Tongue (tissue), 2 donors: ENCODE measurements around the gene GRIA1. TPM values are rescaled to one million over a fixed set of nuclear protein-coding genes. Genes with fewer than 3 reads are reported as not detected.
A peak's percentile ranks its signal among the peaks of the same experiment; 100 is the strongest.

Experiments used
- DNase-seq: peaks from one replicate; pipeline ENCODE4 v3.0.0-alpha.2; 2015
- total RNA-seq: library from RNA; depleted of rRNA; stranded (reverse); fragments of >200 nt; gene quantifications from one replicate; pipeline ENCODE4 v1.2.3, GENCODE V29; 2014

The GRIA1 gene
- total RNA-seq, 1 donor from 2014 or later, result 3.0 TPM

DNA sequence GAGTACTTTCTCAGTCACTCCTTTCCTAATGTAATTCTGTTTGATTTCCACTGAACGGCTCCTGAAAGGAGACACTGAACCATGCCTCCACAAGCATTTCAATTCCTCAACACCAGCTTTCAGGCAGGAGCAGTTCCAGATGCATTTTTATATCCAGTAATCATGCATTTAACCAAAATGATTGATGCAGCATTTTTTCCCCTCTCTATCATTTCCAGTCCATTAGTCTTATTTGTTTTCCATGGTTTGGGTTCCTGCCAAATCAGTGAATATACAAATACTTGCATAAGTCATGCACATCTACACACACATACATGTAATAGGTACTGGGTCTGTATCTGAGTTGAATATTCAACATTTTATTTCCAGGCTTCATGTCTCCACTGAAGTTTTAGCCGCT is 122.7 kb downstream of the GRIA1 start:
- DNase-seq, result no peak

DNA sequence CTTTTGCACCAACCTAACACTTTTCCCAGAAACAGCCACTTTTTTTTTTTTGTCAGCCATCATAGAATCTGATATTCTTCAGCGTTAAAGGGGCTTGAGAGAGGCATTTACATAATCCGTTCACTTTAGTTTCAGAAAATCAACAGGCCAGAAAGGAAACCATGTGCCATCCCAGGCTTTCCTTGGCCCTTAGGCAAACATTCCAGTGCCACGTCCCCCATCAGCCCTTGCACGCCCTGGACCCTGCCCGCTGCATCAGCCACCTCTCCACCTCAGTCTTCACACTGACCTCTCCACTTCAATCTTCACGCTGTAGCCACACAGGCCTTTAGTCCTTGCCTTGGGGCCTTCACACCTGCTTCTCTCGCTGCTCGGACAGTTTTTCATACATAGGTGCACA is 123.2 kb downstream of the GRIA1 start:
- no peak for DNase-seq

DNA sequence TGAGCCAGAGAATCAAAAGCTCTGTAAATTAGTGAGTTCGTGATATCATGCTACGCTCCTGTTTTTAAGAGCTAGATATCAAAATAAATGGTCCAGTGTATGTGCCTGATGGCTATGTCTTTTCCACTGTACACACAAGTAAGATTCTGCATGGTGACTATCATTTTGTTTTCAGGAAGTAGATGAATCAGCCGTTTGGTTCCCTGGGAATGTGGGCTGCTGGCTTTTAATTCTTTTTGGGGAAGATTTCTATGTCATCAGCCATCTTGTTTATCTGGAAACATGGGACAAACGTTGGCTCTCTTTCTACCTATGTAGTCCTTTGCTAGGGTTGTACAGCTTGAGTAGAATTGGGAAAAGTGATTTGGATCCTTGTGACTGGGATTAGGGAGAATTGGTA is 126.7 kb downstream of the GRIA1 start:
- DNase-seq, result no peak

- DNase-seq, result peak; percentile 7
Observed at GRCh38 chr5:153618307-153618706, 127.8 kb downstream of the GRIA1 start.

GRCh38 chr5:153618867-153619266 is 128.4 kb downstream of the GRIA1 start:
- DNase-seq, result no peak

DNA sequence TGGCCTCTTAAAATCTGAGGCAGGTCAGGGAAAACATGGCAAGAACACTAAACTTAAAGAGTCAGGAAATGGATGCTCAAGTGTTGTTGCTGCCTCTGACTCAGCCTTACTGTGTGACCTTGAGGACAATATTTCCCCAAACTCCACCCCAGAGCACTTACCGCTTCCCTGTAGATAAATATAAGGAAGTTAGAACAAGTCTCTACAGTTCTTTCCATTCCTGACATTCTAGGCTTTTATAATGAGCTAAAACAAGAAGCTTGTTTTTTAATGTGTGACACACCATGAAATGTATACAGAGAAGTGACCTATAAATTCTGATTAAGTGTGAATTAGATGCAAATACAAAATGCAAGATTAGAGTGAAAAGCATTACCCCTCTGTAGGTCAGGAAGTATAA is 129.3 kb downstream of the GRIA1 start:
- no peak for DNase-seq

- DNase-seq, result no peak
Observed at GRCh38 chr5:153623124-153623523, 132.7 kb downstream of the GRIA1 start.

- DNase-seq, result no peak
Observed at GRCh38 chr5:153623751-153624450, 133.4 kb downstream of the GRIA1 start.

- no peak for DNase-seq
Observed at GRCh38 chr5:153624451-153624765, 133.9 kb downstream of the GRIA1 start.

- no peak for DNase-seq
Observed at GRCh38 chr5:153625826-153626354, 135.4 kb downstream of the GRIA1 start.

DNA sequence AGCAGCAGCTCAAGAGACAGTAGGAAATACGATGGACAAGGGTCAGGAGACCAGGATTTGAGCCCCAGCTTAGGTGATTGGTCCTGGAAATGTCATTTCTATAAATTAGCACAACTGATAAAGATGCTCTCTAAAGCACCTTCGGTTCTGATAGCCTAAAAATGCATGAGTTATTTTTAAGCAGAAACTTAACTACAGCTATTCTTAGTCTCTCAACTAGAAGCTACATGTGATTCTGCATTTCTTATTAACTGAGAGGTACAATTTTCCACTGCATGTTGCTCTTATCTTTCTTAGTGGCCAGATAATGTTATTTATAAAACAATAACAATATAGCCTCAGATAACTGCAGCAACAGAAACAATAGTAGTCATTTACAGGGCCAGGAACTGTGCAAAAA is 136.4 kb downstream of the GRIA1 start:
- no peak for DNase-seq

DNA sequence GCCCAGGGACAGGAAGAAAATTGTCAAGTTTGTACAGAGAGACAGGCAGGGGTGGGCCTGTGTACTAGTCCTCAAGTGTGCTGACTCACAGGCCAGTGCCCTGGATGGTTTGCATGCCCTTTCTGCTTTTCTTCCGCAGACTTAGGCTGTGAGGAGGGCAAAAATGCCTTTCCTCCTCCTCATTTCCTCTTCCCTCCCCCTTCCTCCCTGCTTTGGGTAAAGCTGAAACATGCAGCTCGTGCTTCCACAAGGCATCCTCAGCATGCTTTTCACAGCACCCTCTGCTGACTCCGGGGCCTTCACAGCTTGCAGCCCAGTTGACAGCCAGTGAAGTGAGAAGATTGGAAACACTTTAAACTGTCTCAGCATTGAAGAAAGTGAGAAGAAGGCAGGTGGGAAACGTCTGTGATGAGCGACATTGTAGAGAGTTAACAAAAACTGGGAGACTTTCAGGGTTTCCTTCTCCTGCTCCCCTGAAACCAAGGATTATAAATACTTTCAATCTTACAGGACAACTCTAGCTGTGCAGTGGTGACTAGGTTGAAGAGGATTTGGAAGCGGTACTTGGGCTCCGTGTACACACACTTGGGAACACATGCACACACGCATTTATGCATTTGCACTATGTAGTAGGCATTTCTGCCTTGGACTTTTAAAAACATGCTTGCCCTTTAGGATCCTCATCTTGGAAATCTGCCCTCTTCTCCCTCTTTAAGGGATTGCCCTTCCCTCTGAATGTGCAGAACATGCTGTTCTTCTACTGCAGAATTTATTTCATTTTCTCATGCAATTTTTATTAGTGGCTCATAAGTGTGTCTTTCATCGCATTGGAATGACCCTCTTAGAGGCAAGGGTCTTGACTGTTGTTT is 138.8 kb downstream of the GRIA1 start:
- DNase-seq, result no peak

DNA sequence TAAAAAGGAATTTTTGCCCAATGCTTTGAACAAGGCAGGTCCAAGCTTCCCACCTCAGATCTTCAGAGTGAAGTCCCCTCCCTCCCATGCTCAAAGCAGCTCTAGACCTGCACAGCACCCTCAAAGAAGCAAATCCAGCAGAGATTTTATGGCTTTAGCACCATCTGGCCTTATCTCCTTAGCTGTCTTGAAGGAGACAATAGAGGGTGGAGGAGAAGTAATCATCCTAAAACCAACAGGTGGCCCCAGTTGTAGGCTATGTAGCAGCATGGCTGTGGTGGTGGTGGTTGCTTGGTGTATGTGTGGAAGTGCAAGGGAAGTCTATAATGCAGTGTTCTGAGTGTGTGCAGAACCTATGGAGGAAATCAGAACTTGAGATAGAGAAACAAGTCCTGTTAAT is 140.1 kb downstream of the GRIA1 start:
- no peak for DNase-seq

- no peak for DNase-seq
Observed at GRCh38 chr5:153632748-153633290, 142.3 kb downstream of the GRIA1 start.

DNA sequence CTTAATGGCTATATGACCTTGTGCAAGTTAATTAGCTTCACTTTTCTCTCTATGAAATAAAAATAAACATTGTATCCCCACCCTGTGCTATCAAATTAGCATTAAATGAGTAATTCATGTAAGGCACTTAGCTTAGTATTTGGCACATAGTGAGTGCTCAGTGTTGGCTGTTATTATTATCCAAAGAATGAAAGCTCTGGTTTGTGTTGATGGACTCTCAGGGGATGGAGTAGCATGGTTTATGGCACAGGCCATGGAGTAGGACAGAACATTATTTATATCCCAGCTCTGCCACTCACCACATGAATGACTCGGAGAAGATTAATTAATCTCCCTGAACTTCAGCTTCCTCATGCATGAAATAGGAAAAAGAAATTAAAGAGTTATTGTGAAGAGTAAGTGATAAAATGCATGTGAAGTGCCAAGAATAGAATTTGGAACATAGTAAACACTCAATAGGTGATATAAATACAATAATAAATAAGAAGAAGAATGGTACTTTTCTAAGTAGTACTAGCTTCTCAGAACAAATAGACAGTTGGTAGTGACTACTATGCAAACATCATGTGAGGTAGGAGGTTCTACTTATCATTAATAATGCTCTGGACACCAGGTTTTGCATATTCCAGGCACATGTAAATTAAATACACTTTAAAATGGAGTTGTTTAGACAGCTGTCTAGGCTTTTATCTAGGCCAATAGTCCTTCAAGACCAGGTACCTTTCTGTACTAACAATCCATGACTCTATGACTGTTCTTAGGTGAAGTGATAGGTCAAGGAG is 146.4 kb downstream of the GRIA1 start:
- DNase-seq, result no peak

- DNase-seq, result no peak
Observed at GRCh38 chr5:153640293-153640692, 149.8 kb downstream of the GRIA1 start.

GRCh38 chr5:153641183-153641688 is 150.8 kb downstream of the GRIA1 start:
- DNase-seq, result peak; percentile 5

DNA sequence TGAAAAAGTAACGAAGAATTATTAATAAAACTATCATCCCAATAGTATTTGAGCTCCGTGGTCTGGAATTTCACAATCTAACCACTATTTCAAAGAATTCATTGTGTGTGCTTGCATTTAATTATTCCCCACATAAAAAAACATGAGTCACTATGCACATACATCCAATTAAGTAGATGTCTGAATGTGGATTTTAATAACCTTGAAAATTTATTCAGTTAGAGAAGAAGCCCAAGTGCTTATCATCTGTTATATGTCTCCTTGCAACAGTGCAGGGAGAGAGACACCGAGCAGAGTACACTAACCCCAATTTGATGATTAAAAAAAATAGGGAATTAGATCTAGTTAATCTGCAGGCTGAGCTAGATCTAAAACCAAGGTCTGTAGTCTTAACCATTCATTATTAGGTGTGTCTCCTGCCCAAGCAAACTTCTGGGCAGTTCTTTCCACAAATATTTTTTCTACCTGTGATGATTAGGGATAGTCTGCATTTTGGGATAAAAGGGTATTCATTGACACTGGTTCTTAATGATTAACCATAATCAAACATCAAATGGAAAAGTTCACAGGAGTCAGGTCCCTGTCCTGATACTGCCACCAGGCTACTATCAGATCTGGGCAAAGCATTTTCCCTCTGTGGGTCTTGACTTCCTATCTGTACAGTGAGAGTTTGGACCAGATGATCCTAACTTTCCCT is 164.2 kb downstream of the GRIA1 start:
- no peak for DNase-seq

DNA sequence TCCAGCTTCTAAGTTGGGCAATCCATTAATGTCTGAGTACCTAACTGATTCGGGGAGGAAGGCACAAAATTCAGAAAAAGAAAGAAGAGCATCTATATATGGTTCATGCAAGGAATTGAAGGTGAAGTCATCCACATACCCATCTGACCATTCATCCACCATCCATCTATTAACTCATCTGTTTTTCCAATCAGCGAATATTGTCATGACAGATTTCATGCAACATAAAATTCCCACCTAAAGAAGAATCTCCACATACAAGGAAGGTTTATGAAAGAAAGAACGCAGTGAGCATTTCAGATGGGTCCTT is 164.7 kb downstream of the GRIA1 start:
- no peak for DNase-seq

DNA sequence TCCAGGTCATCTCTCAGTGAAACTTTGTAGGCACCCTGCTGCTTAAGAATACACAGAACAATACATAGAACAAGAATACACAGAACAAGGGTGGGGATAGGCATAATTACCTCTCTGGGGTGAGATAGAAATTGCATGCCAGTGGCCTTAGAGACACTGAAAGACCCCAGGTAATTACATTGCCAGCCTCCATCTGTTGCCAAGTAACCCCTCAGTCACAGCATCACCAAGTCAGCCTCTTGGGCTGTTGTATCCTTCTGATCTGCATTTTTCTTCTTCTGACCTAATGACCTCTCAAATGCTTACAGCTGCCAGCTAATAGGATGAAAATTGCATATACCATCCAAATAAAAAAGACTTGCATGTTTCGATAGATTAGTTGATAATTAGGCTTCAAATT is 167.7 kb downstream of the GRIA1 start:
- no peak for DNase-seq

- no peak for DNase-seq
Observed at GRCh38 chr5:153658606-153659005, 168.1 kb downstream of the GRIA1 start.
